ENCODE results near the gene MXRA8.

DNA sequence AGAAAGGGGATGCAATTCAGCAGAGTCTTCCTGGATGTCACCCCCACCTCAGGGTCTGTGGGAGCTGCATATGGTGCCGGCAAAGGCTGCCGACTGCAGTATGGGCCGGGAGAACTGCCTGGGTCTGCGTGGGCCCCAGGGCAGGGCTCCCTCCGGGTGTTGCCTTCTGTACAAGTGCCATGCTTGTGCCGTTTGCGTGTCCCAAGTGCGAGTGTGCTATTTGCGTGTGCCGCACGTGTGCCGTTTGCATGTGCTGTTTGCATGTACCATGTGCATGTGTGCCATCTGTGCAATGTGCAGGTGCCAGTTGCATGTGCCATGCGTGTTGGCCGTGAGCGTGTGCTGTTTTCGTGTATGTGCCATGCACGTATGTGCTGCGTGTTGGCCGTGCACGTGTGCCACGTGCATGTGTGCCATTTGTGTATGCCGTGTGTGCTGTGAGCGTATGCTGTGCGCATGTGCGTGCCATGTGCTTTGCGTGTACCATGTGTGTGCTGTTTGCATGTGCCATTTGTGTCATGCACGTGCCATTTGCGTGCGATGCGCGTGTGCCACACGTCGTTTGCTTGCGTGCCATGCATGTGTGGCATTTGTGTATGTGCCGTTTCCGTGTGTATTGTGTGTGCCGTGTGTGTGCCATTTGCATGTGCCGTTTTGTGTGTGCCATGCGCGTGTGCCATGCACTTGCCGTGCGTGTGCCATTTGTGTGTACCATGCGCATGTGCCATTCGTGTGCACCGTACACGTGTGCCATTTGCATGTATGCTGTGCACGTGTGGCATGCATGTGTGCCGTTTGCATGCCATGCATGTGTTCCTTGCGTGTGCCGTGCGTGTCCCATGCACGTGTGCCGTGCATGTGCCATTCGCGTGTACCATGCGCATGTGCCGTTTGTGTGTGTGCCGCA, 28.8 kb downstream of the MXRA8 start:
- TF ChIP-seq NR2C1 (IDR thresholded peaks at IDR 0.05) (no peak), NR2C1 (tag; IDR thresholded peaks at IDR 0.05) (no peak), TCF3 (CRISPR knock-in tag; IDR thresholded peaks at IDR 0.05) (no peak), ZBTB7A (IDR thresholded peaks at IDR 0.05; ENCODE audit: borderline replicate concordance, control insufficient read depth, low read depth, low read length) (no peak), CHD4 (IDR thresholded peaks at IDR 0.05; ENCODE audit: insufficient read depth, insufficient replicate concordance, low read depth, low read length, poor library complexity, severe bottlenecking) (no peak), NR3C1 (CRISPR knock-in tag; IDR thresholded peaks at IDR 0.05) (no peak), CTCF (IDR thresholded peaks at IDR 0.05 in 2 of 3, conservative IDR thresholded peaks at IDR 0.05 in 1 of 3; ENCODE audit: insufficient read depth in 2 of 3, low read depth in 1 of 3, low read length in 3 of 3) (no peak)
- TF ChIP-seq, protein P1, sequence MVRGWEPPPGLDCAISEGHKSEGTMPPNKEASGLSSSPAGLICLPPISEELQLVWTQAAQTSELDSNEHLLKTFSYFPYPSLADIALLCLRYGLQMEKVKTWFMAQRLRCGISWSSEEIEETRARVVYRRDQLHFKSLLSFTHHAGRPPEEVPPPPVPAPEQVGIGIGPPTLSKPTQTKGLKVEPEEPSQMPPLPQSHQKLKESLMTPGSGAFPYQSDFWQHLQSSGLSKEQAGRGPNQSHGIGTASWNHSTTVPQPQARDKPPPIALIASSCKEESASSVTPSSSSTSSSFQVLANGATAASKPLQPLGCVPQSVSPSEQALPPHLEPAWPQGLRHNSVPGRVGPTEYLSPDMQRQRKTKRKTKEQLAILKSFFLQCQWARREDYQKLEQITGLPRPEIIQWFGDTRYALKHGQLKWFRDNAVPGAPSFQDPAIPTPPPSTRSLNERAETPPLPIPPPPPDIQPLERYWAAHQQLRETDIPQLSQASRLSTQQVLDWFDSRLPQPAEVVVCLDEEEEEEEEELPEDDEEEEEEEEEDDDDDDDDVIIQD (CRISPR knock-in tag; IDR thresholded peaks at IDR 0.05), result no peak
